HCT116 (cell line): ENCODE results near the gene TMEM101. TPM values are rescaled to one million over a fixed set of nuclear protein-coding genes. Genes with fewer than 3 reads are reported as not detected.

ENCODE experiments used
- ATAC-seq: fragments of 200-7000 bp; cut with Tn5 transposase; 2 replicates; pipeline ENCODE4 v1.9.1; 2020; ENCODE audit warnings: mild to moderate bottlenecking, moderate library complexity
- BruUV-seq: library from RNA; stranded (reverse); fragments of 400-500 nt; replicated peaks from 2 replicates; lab custom pipeline; 2021; lab: Mats Ljungman, UMichigan
- CTCF ChIA-PET: fragments of 300-600 bp; sonication (Branson Sonifier 250); formaldehyde crosslinking; loops from one replicate; lab custom pipeline; 2021; ENCODE audit warnings: antibody characterized with exemption; lab: Charles Lee
- POLR2A ChIA-PET: fragments of 300-600, 350-600 bp; sonication (Branson Sonifier 250); formaldehyde crosslinking; loops from one replicate; lab custom pipeline; 2021; ENCODE audit warnings: antibody characterized with exemption; lab: Charles Lee
- RAD21 ChIA-PET, 2 experiments: fragments of 300-600 bp; sonication (Branson Sonifier 250); formaldehyde crosslinking; loops; one replicate each; lab custom pipeline; 2023; ENCODE audit warnings: low total read pairs in 2 of 2; ENCODE audit not compliant: uncharacterized antibody in 2 of 2, unreplicated experiment in 2 of 2, low non-redundant PET in 1 of 2; lab: Charles Lee
- DNase-seq: peaks from one replicate; pipeline ENCODE4 v3.0.0-alpha.2; 2010; ENCODE audit warnings: low read depth, low spot score
- H2AFZ ChIP-seq: fragments of 200-600 bp; shearing (Covaris generic), sonication (generic); 2 replicates; pipeline ENCODE4 v1.6.1; 2017; ENCODE audit warnings: low read depth, mixed run types, mixed read lengths, antibody characterized with exemption, low read length; ENCODE audit not compliant: poor library complexity, severe bottlenecking
- H3K27ac ChIP-seq: 2 replicates; pipeline ENCODE4 v1.5.1; 2012; ENCODE audit warnings: low read depth, low read length
- H3K27me3 ChIP-seq: fragments of 200-600 bp; sonication (generic); 2 replicates; pipeline ENCODE4 v1.6.1; 2016; ENCODE audit warnings: mixed run types, low read length, mixed read lengths; ENCODE audit not compliant: insufficient read depth
- H3K36me3 ChIP-seq, 2 experiments: fragments of 200-500 bp in 1 of 2; fragments of 200-600 bp in 1 of 2; sonication (Bioruptor generic) in 1 of 2; sonication (generic) in 1 of 2; 2 replicates each; pipeline versions ENCODE4 v1.5.1 to v1.6.1; 2014 to 2016; ENCODE audit warnings: low read length in 2 of 2, inconsistent platforms in 1 of 2, mixed read lengths in 1 of 2, mixed run types in 1 of 2; ENCODE audit not compliant: insufficient read depth in 2 of 2, control insufficient read depth in 1 of 2
- H3K4me1 ChIP-seq, 2 experiments: fragments of 200-600 bp in 1 of 2; sonication (generic) in 1 of 2; 2 replicates each; pipeline versions ENCODE4 v1.5.1 to v1.6.1; 2012 to 2017; ENCODE audit warnings: low read length in 2 of 2, inconsistent platforms in 1 of 2, mild to moderate bottlenecking in 1 of 2, mixed read lengths in 1 of 2, mixed run types in 1 of 2, moderate library complexity in 1 of 2; ENCODE audit not compliant: insufficient read depth in 2 of 2, control insufficient read depth in 1 of 2
- H3K4me2 ChIP-seq: fragments of 200-600 bp; sonication (generic); 2 replicates; pipeline ENCODE4 v1.6.1; 2017; ENCODE audit warnings: mixed run types, low read length, mixed read lengths
- H3K4me3 ChIP-seq, 2 experiments: fragments of 200-600 bp in 1 of 2; sonication (generic) in 1 of 2; replicated peaks in 1 of 2; 2 replicates each; pipeline ENCODE4 v1.5.1; 2011 to 2016; ENCODE audit warnings: low read length in 2 of 2, control low read depth in 1 of 2, low read depth in 1 of 2, mild to moderate bottlenecking in 1 of 2, mixed read lengths in 1 of 2, mixed run types in 1 of 2
- H3K79me2 ChIP-seq: fragments of 200-600 bp; sonication (generic); 2 replicates; pipeline ENCODE4 v1.6.1; 2017; ENCODE audit warnings: mild to moderate bottlenecking, mixed run types, low read length, moderate library complexity, mixed read lengths; ENCODE audit not compliant: insufficient read depth
- H3K9ac ChIP-seq: fragments of 200-600 bp; sonication (generic); 2 replicates; pipeline ENCODE4 v1.6.1; 2016; ENCODE audit warnings: low read length, mixed read lengths
- H3K9me2 ChIP-seq: fragments of 200-600 bp; sonication (generic), shearing (Covaris generic); 2 replicates; pipeline ENCODE4 v1.6.1; 2017; ENCODE audit warnings: mixed run types, mild to moderate bottlenecking, moderate library complexity; ENCODE audit not compliant: insufficient read depth
- H3K9me3 ChIP-seq, 2 experiments: fragments of 200-500 bp in 1 of 2; fragments of 200-600 bp in 1 of 2; sonication (Bioruptor generic) in 1 of 2; sonication (generic) in 1 of 2; 2 replicates each; pipeline ENCODE4 v1.6.1; 2014 to 2017; ENCODE audit warnings: low read length in 2 of 2, mixed read lengths in 2 of 2, inconsistent platforms in 1 of 2, low read depth in 1 of 2, mild to moderate bottlenecking in 1 of 2, mixed run types in 1 of 2, moderate library complexity in 1 of 2; ENCODE audit not compliant: control insufficient read depth in 1 of 2, insufficient read depth in 1 of 2
- H4K20me1 ChIP-seq: fragments of 200-600 bp; sonication (generic), shearing (Covaris generic); 2 replicates; pipeline ENCODE4 v1.6.1; 2017; ENCODE audit warnings: mixed run types, mild to moderate bottlenecking, moderate library complexity; ENCODE audit not compliant: insufficient read depth
- CEBPB ChIP-seq: IDR thresholded peaks from 2 replicates; pipeline ENCODE4 v1.6.1; 2012; ENCODE audit warnings: low read depth
- FOSL1 ChIP-seq: IDR thresholded peaks from 2 replicates; pipeline ENCODE4 v1.6.1; 2012; ENCODE audit warnings: low read depth
- JUND ChIP-seq: IDR thresholded peaks from 2 replicates; pipeline ENCODE4 v1.6.1; 2012
- SIN3A ChIP-seq: IDR thresholded peaks from 2 replicates; pipeline ENCODE4 v1.6.1; 2012; ENCODE audit warnings: low read depth
- SP1 ChIP-seq: IDR thresholded peaks from 2 replicates; pipeline ENCODE4 v1.6.1; 2012; ENCODE audit warnings: low read depth
- YY1 ChIP-seq: IDR thresholded peaks from 2 replicates; pipeline ENCODE4 v1.6.1; 2011; ENCODE audit warnings: low read length, low read depth, moderate library complexity, mild to moderate bottlenecking; ENCODE audit not compliant: insufficient replicate concordance; ENCODE audit errors: extremely low read depth
- ZBTB33 ChIP-seq: IDR thresholded peaks from 2 replicates; pipeline ENCODE4 v1.6.1; 2011; ENCODE audit warnings: mild to moderate bottlenecking, low read length, moderate library complexity; ENCODE audit not compliant: insufficient replicate concordance; ENCODE audit errors: extremely low read depth
- ZFX ChIP-seq: fragments of 450-650 bp; IDR thresholded peaks from 2 replicates; pipeline ENCODE4 v1.6.1; 2017
- ZNF274 ChIP-seq: fragments of 200-500 bp; sonication (Bioruptor generic); IDR thresholded peaks from 2 replicates; pipeline ENCODE4 v1.6.1; 2014; ENCODE audit warnings: mild to moderate bottlenecking, low read depth, low read length, inconsistent platforms
- intact Hi-C: fragments of 100-400 bp; cut with micrococcal nuclease; formaldehyde crosslinking; loops from 2 replicates; pipeline ENCODE4 v1.10.0; 2022
- total RNA-seq: library from RNA; stranded (reverse); gene quantifications from one replicate; pipeline ENCODE4 v1.2.1, GENCODE V29; 2021; ENCODE audit not compliant: unreplicated experiment
- TF ChIP-seq, protein P1 (sequence below), 3 experiments: fragments of 200-600 bp in 1 of 3; sonication (generic) in 1 of 3; IDR thresholded peaks in 2 of 3; conservative IDR thresholded peaks in 1 of 3; 2 replicates each; pipeline ENCODE4 v1.5.1; 2012 to 2017; ENCODE audit warnings: low read depth in 2 of 3, low read length in 2 of 3, antibody characterized with exemption in 1 of 3, borderline replicate concordance in 1 of 3, control low read depth in 1 of 3, mild to moderate bottlenecking in 1 of 3, mixed read lengths in 1 of 3, mixed run types in 1 of 3, moderate library complexity in 1 of 3; ENCODE audit not compliant: insufficient read depth in 1 of 3

Gene TMEM101
- total RNA-seq, 1 experiment from 2014 or later, result 43.8 TPM

- ATAC-seq, result no peak
- CTCF ChIA-PET, result no interaction called here
- Histone ChIP-seq H3K4me3 (no peak overlapping the region), H3K27ac (no peak overlapping the region), H4K20me1 (no peaks in the 10 kb centered on the region), H3K27me3 (no peaks in the 10 kb centered on the region)
- TF ChIP-seq, protein P1, sequence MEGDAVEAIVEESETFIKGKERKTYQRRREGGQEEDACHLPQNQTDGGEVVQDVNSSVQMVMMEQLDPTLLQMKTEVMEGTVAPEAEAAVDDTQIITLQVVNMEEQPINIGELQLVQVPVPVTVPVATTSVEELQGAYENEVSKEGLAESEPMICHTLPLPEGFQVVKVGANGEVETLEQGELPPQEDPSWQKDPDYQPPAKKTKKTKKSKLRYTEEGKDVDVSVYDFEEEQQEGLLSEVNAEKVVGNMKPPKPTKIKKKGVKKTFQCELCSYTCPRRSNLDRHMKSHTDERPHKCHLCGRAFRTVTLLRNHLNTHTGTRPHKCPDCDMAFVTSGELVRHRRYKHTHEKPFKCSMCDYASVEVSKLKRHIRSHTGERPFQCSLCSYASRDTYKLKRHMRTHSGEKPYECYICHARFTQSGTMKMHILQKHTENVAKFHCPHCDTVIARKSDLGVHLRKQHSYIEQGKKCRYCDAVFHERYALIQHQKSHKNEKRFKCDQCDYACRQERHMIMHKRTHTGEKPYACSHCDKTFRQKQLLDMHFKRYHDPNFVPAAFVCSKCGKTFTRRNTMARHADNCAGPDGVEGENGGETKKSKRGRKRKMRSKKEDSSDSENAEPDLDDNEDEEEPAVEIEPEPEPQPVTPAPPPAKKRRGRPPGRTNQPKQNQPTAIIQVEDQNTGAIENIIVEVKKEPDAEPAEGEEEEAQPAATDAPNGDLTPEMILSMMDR (IDR thresholded peaks at IDR 0.05 in 2 of 3, conservative IDR thresholded peaks at IDR 0.05 in 1 of 3; ENCODE audit: borderline replicate concordance in 1 of 3, insufficient read depth in 1 of 3, low read depth in 2 of 3, low read length in 2 of 3), result no peak
- TF ChIP-seq ZNF274 (no peak), ZFX (no peak), ZBTB33 (no peak), JUND (no peak), FOSL1 (no peak), CEBPB (no peak), SP1 (no peak), YY1 (no peak), SIN3A (no peak)
- TF ChIP-seq, all 23 proteins: peak for 0
- no TSS peak for BruUV-seq
- no peaks in the 10 kb centered on the region for H3K36me3 ChIP-seq
- POLR2A ChIA-PET, result no interaction called here
- RAD21 ChIA-PET, result no interaction called here
- H3K9ac ChIP-seq, result no peak overlapping the region
- no peaks in the 10 kb centered on the region; a peak in 1 of 4 replicates for H3K4me1 ChIP-seq
- H3K79me2 ChIP-seq, result no peaks in the 10 kb centered on the region
- no peak overlapping the region for H3K4me2 ChIP-seq
- intact Hi-C loops, result no loop called here
- H2AFZ ChIP-seq, result no peak overlapping the region
- H3K9me3 ChIP-seq, result no peaks in the 10 kb centered on the region
- no peaks in the 10 kb centered on the region for H3K9me2 ChIP-seq
- no peak for DNase-seq
These were observed 52.3 kb downstream of the TMEM101 start for GRCh38 chr17:43962479-43962878.
